ENCODE data around the gene CNPY3. TPM values are rescaled to one million over a fixed set of nuclear protein-coding genes. Genes with fewer than 3 reads are reported as not detected.

The CNPY3 gene
- total RNA-seq, 1 experiment from 2014 or later, result 56.1 TPM

- TF ChIP-seq CTCF (IDR thresholded peaks at IDR 0.05; ENCODE audit: insufficient read depth in 1 of 2, low read depth in 1 of 2, low read length in 1 of 2, severe bottlenecking in 1 of 2, unreplicated experiment in 1 of 2), result no peak
- BruUV-seq (replicated peaks), result no TSS peak
- Mint-ChIP-seq H3K27ac (ENCODE audit: unreplicated experiment) (no peak overlapping the region), H3K9me3 (ENCODE audit: unreplicated experiment) (no peaks in the 10 kb centered on the region), H3K27me3 (ENCODE audit: insufficient read depth, unreplicated experiment) (no peaks in the 10 kb centered on the region), H3K36me3 (ENCODE audit: insufficient read depth, unreplicated experiment) (peaks cover 6% of the 10 kb centered on the region), H3K4me3 (ENCODE audit: unreplicated experiment) (no peak overlapping the region), H3K4me1 (ENCODE audit: low read depth, unreplicated experiment) (peaks cover 4% of the 10 kb centered on the region)
- CTCF ChIA-PET, result no interaction called here
- Histone ChIP-seq H3K4me1 (0 out of 2 replicates have a peak, but pooled peaks cover 6% of the 10 kb centered on the region), H3K9me3 (no peaks in the 10 kb centered on the region), H3K36me3 (ENCODE audit: control insufficient read depth, insufficient read depth, low read length) (no peaks in the 10 kb centered on the region), H3K27me3 (replicated peaks; ENCODE audit: control insufficient read depth, insufficient read depth, low read length) (no peaks in the 10 kb centered on the region), H3K4me3 (ENCODE audit: low read depth, low read length) (no peak overlapping the region)
- DNase-seq, result no peak
- intact Hi-C loops (cut with micrococcal nuclease; ENCODE audit: unreplicated experiment), result no loop called here
- POLR2A ChIA-PET, result interaction anchor here (1.0 kb wide), 1 partner anchor 15 kb away, joined by 4 read pairs; the partner anchor contains the start of gene PPP2R5D
Measured at GRCh38 chr6:42969431-42969830, 40.2 kb downstream of the CNPY3 start.

- no peak for DNase-seq
- Mint-ChIP-seq H3K27me3 (ENCODE audit: insufficient read depth, unreplicated experiment) (no peaks in the 10 kb centered on the region), H3K9me3 (ENCODE audit: unreplicated experiment) (no peaks in the 10 kb centered on the region), H3K4me3 (ENCODE audit: unreplicated experiment) (no peak overlapping the region), H3K36me3 (ENCODE audit: insufficient read depth, unreplicated experiment) (peaks cover 6% of the 10 kb centered on the region), H3K27ac (ENCODE audit: unreplicated experiment) (no peak overlapping the region), H3K4me1 (ENCODE audit: low read depth, unreplicated experiment) (peaks cover 4% of the 10 kb centered on the region)
- intact Hi-C loops (cut with micrococcal nuclease; ENCODE audit: unreplicated experiment), result no loop called here
- ChIA-PET POLR2A (interaction anchor here (1.0 kb wide), 1 partner anchor 14 kb away, joined by 4 read pairs; the partner anchor contains the start of gene PPP2R5D), CTCF (interaction anchor here (0.6 kb wide), 1 partner anchor 23 kb away, joined by 3 read pairs; no protein-coding TSS in a partner anchor)
- Histone ChIP-seq H3K27me3 (replicated peaks; ENCODE audit: control insufficient read depth, insufficient read depth, low read length) (no peaks in the 10 kb centered on the region), H3K36me3 (ENCODE audit: control insufficient read depth, insufficient read depth, low read length) (no peaks in the 10 kb centered on the region), H3K4me3 (ENCODE audit: low read depth, low read length) (no peak overlapping the region), H3K4me1 (0 out of 2 replicates have a peak, but pooled peaks cover 6% of the 10 kb centered on the region), H3K9me3 (no peaks in the 10 kb centered on the region)
- no peak for TF ChIP-seq CTCF (IDR thresholded peaks at IDR 0.05; ENCODE audit: insufficient read depth in 1 of 2, low read depth in 1 of 2, low read length in 1 of 2, severe bottlenecking in 1 of 2, unreplicated experiment in 1 of 2)
- no TSS peak for BruUV-seq (replicated peaks)
Measured at GRCh38 chr6:42969934-42970333, 40.7 kb downstream of the CNPY3 start.

DNA sequence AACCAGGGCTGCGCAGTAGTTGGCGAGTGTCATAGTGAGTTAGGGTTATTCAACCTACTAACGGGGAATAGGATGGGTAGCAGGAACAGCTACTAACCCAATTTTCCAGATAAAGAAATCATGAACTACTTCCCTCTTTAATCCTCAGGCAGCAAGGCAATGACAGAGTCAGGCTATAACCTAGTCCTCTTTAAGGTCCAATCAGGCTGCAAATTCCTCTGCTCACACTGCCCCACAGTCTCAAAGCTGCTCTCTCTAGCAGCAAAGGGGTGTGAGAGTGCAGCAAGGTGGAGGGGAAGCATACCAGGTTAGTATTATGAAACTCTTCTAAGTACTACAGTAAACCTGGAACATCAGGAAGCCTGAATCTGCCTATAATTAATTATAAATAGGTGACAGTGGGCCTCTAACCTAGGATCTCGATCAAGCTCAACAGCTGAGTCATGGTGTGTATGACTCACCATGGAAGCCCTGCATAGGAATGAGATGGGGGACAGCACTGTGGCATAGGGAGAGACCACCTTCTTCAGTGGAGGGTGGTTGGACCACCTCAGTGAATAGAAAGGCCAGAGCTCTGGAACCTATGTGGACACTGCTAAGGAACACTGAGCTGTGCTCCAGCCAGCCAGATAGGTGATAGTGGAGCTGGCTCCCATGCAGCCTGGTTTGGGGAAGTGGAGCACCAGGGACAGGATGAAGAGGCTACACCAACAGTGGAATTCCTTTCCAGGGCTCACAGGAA, 41.8 kb downstream of the CNPY3 start:
- no TSS peak for BruUV-seq (replicated peaks)

More for the DNA sequence above, 41.8 kb downstream of the CNPY3 start:
- ChIA-PET POLR2A (interaction anchor here (0.9 kb wide), 1 partner anchor 13 kb away, joined by 3 read pairs; the partner anchor contains the start of gene PPP2R5D), CTCF (no interaction called here)
- Histone ChIP-seq H3K9me3 (no peaks in the 10 kb centered on the region), H3K4me1 (0 out of 2 replicates have a peak, but pooled peaks cover 6% of the 10 kb centered on the region), H3K4me3 (ENCODE audit: low read depth, low read length) (no peak overlapping the region), H3K36me3 (ENCODE audit: control insufficient read depth, insufficient read depth, low read length) (no peaks in the 10 kb centered on the region), H3K27me3 (replicated peaks; ENCODE audit: control insufficient read depth, insufficient read depth, low read length) (no peaks in the 10 kb centered on the region)
- Mint-ChIP-seq H3K27me3 (ENCODE audit: insufficient read depth, unreplicated experiment) (no peaks in the 10 kb centered on the region), H3K4me3 (ENCODE audit: unreplicated experiment) (no peak overlapping the region), H3K9me3 (ENCODE audit: unreplicated experiment) (no peaks in the 10 kb centered on the region), H3K4me1 (ENCODE audit: low read depth, unreplicated experiment) (peaks cover 4% of the 10 kb centered on the region), H3K27ac (ENCODE audit: unreplicated experiment) (no peak overlapping the region), H3K36me3 (ENCODE audit: insufficient read depth, unreplicated experiment) (peaks cover 6% of the 10 kb centered on the region)
- intact Hi-C loops (cut with micrococcal nuclease; ENCODE audit: unreplicated experiment), result no loop called here
- DNase-seq, result no peak
- no peak for TF ChIP-seq CTCF (IDR thresholded peaks at IDR 0.05; ENCODE audit: insufficient read depth in 1 of 2, low read depth in 1 of 2, low read length in 1 of 2, severe bottlenecking in 1 of 2, unreplicated experiment in 1 of 2)

All from Caco-2 (cell line).